Upper lobe of right lung (tissue), 1 donor: Measurements from ENCODE around the gene WDR70. TPM values are rescaled to one million over a fixed set of nuclear protein-coding genes. Genes with fewer than 3 reads are reported as not detected.

Source experiments
- ATAC-seq: fragments of 200-7000 bp; cut with Tn5 transposase; one replicate; pipeline ENCODE4 v1.9.1; 2020; ENCODE audit warnings: mild to moderate bottlenecking, moderate library complexity
- DNase-seq: peaks from one replicate; pipeline ENCODE4 v3.0.0-alpha.2; 2020
- H3K27ac ChIP-seq: fragments of 200-600 bp; one replicate; pipeline ENCODE4 v1.8.0; 2022
- H3K27me3 ChIP-seq: fragments of 200-600 bp; one replicate; pipeline ENCODE4 v1.8.0; 2022; ENCODE audit warnings: mild to moderate bottlenecking
- H3K36me3 ChIP-seq: fragments of 200-600 bp; one replicate; pipeline ENCODE4 v1.8.0; 2022
- H3K4me1 ChIP-seq: fragments of 200-600 bp; one replicate; pipeline ENCODE4 v1.8.0; 2022
- H3K4me3 ChIP-seq: fragments of 200-600 bp; one replicate; pipeline ENCODE4 v1.8.0; 2022; ENCODE audit warnings: mild to moderate bottlenecking
- H3K9me3 ChIP-seq: fragments of 200-600 bp; one replicate; pipeline ENCODE4 v1.8.0; 2022
- intact Hi-C: fragments of 100-400 bp; cut with DNase I; formaldehyde crosslinking; loops from one replicate; pipeline ENCODE4 v1.11.0; 2022
- total RNA-seq: library from RNA; stranded (reverse); fragmentation: NEBNext Ultra II Directional; extraction: Animal tissue kit (Norgen Biotek cat#: 25700); gene quantifications from one replicate; pipeline ENCODE4 v1.2.1, GENCODE V29; 2021
- TF ChIP-seq, protein P1 (sequence below): fragments of 200-600 bp; IDR thresholded peaks from one replicate; pipeline ENCODE4 v1.8.0; 2022; ENCODE audit warnings: antibody characterized with exemption
- donor health status: DM: no; HTN: yes; CAD: no; lungs with severe emphysema.

WDR70 gene
- total RNA-seq, 1 donor from 2014 or later = 24.7 TPM

DNA sequence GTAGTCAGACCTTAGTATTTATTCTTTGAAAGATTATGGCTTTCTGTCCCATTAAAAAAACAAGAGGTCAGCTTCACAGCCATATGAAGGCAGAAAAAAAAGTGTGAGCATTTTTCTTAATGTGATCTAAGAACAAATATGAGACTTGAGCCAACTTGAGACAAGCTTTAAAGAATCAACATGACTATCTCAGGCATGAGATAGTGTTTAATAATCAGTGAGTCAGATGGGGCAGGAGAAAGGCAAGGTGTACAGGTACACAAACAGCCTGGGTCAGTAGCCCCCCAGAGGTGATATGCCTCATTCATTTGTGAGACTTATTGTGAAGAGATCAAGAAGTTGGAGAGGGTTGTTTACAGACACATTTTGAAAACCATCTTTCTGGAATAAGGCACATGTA, 377.1 kb downstream of the WDR70 start:
- Histone ChIP-seq H3K27me3 (no peaks in the 10 kb centered on the region), H3K27ac (no peak overlapping the region), H3K4me3 (no peak overlapping the region), H3K36me3 (peaks cover 5% of the 10 kb centered on the region), H3K9me3 (no peaks in the 10 kb centered on the region), H3K4me1 (no peaks in the 10 kb centered on the region)
- ATAC-seq (no peak), DNase-seq (no peak)
- TF ChIP-seq, protein P1, sequence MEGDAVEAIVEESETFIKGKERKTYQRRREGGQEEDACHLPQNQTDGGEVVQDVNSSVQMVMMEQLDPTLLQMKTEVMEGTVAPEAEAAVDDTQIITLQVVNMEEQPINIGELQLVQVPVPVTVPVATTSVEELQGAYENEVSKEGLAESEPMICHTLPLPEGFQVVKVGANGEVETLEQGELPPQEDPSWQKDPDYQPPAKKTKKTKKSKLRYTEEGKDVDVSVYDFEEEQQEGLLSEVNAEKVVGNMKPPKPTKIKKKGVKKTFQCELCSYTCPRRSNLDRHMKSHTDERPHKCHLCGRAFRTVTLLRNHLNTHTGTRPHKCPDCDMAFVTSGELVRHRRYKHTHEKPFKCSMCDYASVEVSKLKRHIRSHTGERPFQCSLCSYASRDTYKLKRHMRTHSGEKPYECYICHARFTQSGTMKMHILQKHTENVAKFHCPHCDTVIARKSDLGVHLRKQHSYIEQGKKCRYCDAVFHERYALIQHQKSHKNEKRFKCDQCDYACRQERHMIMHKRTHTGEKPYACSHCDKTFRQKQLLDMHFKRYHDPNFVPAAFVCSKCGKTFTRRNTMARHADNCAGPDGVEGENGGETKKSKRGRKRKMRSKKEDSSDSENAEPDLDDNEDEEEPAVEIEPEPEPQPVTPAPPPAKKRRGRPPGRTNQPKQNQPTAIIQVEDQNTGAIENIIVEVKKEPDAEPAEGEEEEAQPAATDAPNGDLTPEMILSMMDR = no peak
- intact Hi-C loops = no loop called here

DNA sequence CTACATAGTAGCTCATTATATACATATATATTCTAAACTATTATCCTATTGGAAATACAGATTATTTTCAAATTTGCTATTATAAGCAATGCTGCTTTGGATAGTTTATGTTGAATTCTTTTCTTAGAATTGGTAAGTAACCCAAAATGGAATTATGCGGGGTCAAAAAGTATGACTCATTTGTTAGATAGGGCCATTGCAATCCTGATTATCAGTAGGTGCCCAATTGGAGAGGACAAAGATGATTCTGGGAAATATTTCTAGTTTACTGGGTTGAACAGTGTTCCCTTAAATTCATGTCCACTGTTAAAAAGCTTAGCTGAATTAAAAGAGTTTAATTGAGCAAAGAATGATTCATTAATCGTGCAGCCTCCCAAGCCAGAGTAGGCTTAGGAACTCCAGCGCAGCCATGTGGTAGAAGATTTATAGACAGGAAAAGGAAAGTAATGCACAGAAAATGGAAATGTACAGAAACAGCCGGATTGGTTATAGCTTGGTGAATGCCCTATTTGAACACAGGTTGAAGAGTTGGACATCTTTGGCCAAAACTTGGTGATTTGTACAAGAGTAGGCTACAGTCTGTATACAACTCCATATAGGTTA, 379.0 kb downstream of the WDR70 start:
- no peak for DNase-seq
- no peak for ATAC-seq
- H3K4me3 ChIP-seq = no peak overlapping the region
- H3K36me3 ChIP-seq = peaks cover 5% of the 10 kb centered on the region
- H3K4me1 ChIP-seq = no peaks in the 10 kb centered on the region
- no peak overlapping the region for H3K27ac ChIP-seq
- intact Hi-C loops = no loop called here
- H3K9me3 ChIP-seq = no peaks in the 10 kb centered on the region
- TF ChIP-seq, protein P1 = no peak
- no peaks in the 10 kb centered on the region for H3K27me3 ChIP-seq

- H3K27ac ChIP-seq = no peak overlapping the region
- H3K9me3 ChIP-seq = no peaks in the 10 kb centered on the region
- ATAC-seq = no peak
- H3K4me3 ChIP-seq = no peak overlapping the region
- H3K36me3 ChIP-seq = no peaks in the 10 kb centered on the region
- TF ChIP-seq, protein P1 = no peak
- no peak for DNase-seq
- intact Hi-C loops = no loop called here
- H3K27me3 ChIP-seq = no peaks in the 10 kb centered on the region
- no peaks in the 10 kb centered on the region for H3K4me1 ChIP-seq
These were observed 388.1 kb downstream of the WDR70 start for GRCh38 chr5:37767251-37767650.

- no peaks in the 10 kb centered on the region for H3K36me3 ChIP-seq
- H3K9me3 ChIP-seq = no peaks in the 10 kb centered on the region
- ATAC-seq = no peak
- no peak for DNase-seq
- no peak overlapping the region for H3K4me3 ChIP-seq
- no peaks in the 10 kb centered on the region for H3K27me3 ChIP-seq
- intact Hi-C loops = no loop called here
- no peaks in the 10 kb centered on the region for H3K4me1 ChIP-seq
- no peak overlapping the region for H3K27ac ChIP-seq
- TF ChIP-seq, protein P1 = no peak
These were observed 388.8 kb downstream of the WDR70 start for GRCh38 chr5:37767961-37768360.

- no peak overlapping the region for H3K4me3 ChIP-seq
- no peaks in the 10 kb centered on the region for H3K27me3 ChIP-seq
- no peaks in the 10 kb centered on the region for H3K4me1 ChIP-seq
- ATAC-seq = no peak
- no peak overlapping the region for H3K27ac ChIP-seq
- H3K9me3 ChIP-seq = no peaks in the 10 kb centered on the region
- intact Hi-C loops = no loop called here
- TF ChIP-seq, protein P1 = no peak
- no peak for DNase-seq
- no peaks in the 10 kb centered on the region for H3K36me3 ChIP-seq
These were observed 389.3 kb downstream of the WDR70 start for GRCh38 chr5:37768371-37768770.

GRCh38 chr5:37769108-37769507, 390.0 kb downstream of the WDR70 start:
- H3K27me3 ChIP-seq = no peaks in the 10 kb centered on the region
- intact Hi-C loops = no loop called here
- H3K27ac ChIP-seq = no peak overlapping the region
- H3K9me3 ChIP-seq = no peaks in the 10 kb centered on the region
- DNase-seq = no peak
- no peak for ATAC-seq
- H3K4me3 ChIP-seq = no peak overlapping the region
- no peaks in the 10 kb centered on the region for H3K36me3 ChIP-seq
- H3K4me1 ChIP-seq = no peaks in the 10 kb centered on the region
- TF ChIP-seq, protein P1 = no peak
